Psoas muscle (tissue), 8 donors: ENCODE data around the gene SYT7. TPM values are rescaled to one million over a fixed set of nuclear protein-coding genes. Genes with fewer than 3 reads are reported as not detected.

ENCODE experiments used
- ATAC-seq, 4 donors: fragments of 200-7000 bp; cut with Tn5 transposase; one replicate each; pipeline ENCODE4 v1.9.1; 2020; ENCODE audit warnings: moderate library complexity in 3 of 4, mild to moderate bottlenecking in 2 of 4
- DNase-seq, 2 donors: peaks; one replicate each; pipeline ENCODE4 v3.0.0-alpha.2; 2020
- H3K27ac ChIP-seq: fragments of 200-600 bp; one replicate; pipeline ENCODE4 v1.8.0; 2022
- H3K27me3 ChIP-seq, 3 donors: fragments of 200-600 bp in 1 of 3; one replicate each; pipeline versions ENCODE4 v1.6.1 to v1.8.0; 2013 to 2022; ENCODE audit warnings: low read length in 2 of 3, mild to moderate bottlenecking in 2 of 3, moderate library complexity in 1 of 3; ENCODE audit not compliant: insufficient read depth in 3 of 3
- H3K36me3 ChIP-seq, 2 donors: fragments of 200-600 bp in 1 of 2; one replicate each; pipeline versions ENCODE4 v1.6.1 to v1.8.0; 2013 to 2022; ENCODE audit warnings: low read depth in 1 of 2, mild to moderate bottlenecking in 1 of 2, moderate library complexity in 1 of 2; ENCODE audit not compliant: insufficient read depth in 1 of 2
- H3K4me1 ChIP-seq: fragments of 200-600 bp; one replicate; pipeline ENCODE4 v1.8.0; 2022
- H3K4me3 ChIP-seq: fragments of 200-600 bp; one replicate; pipeline ENCODE4 v1.8.0; 2022; ENCODE audit warnings: mild to moderate bottlenecking
- H3K9me3 ChIP-seq: fragments of 200-600 bp; one replicate; pipeline ENCODE4 v1.8.0; 2022
- WGBS, 3 donors: extraction: QIAGEN DNeasy Blood & Tissue Kit; methylation state at CpG; one replicate each; pipeline versions ENCODE4 v1.1.6 to v1.1.7; 2013; 5-methylcytosine and 5-hydroxymethylcytosine counted together
- intact Hi-C, 2 donors: fragments of 100-400 bp; cut with DNase I; formaldehyde crosslinking; loops; one replicate each; pipeline versions ENCODE4 v1.11.0 to v1.14.2; 2022
- polyA plus RNA-seq, 3 donors: library from polyadenylated mRNA; stranded (reverse); fragments of 200-250 nt; gene quantifications; one replicate each; pipeline ENCODE4 v1.2.3, GENCODE V29; 2013
- total RNA-seq, 4 donors: library from RNA; stranded (reverse); fragmentation: NEBNext Ultra II Directional in 2 of 4; extraction: Animal tissue kit (Norgen Biotek cat#: 25700) in 2 of 4; gene quantifications; one replicate each; pipeline versions ENCODE4 v1.2.1 to v1.2.4, GENCODE V29; 2021 to 2023
- TF ChIP-seq, protein P1 (sequence below): fragments of 200-600 bp; IDR thresholded peaks from one replicate; pipeline ENCODE4 v1.8.0; 2022; ENCODE audit warnings: antibody characterized with exemption
- donor health status: healthy with polysubstance abuse.
- donor health status: DM: no; HTN: no; CAD: no; lungs with moderate emphysema.
- donor health status: Bipolar disorder and iron deficiency.
- donor health status: healthy.
- donor health status: DM: yes; HTN: yes; CAD: no.
- donor health status: DM: no; HTN: no; CAD: no.
- donor health status: DM: no; HTN: no; CAD: no.
- donor health status: DM: yes; HTN: yes; CAD: no.

The SYT7 gene
- total and polyA plus RNA-seq, 7 donors, result 0.96 to 3.5 (median 2.1) TPM

DNA sequence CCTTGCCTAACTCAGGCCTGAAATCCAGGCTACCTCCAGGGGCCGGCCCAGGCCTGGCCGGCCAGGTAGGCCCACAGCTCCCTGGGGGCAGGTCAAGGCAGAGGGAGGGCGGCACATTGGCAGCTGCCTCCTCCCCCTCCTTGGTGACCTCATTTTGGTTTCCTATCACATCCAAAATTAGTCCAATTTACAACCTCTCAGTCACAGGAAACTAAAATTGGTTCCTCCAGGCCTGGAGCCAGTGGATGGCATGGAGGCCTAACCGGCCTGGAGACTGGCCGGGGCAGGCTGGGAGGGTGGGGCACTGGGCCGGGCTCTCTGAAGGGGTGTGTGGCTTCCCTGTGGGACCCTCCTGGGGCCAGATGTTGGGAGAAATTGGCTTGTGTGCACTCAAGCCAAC lies 36.4 kb downstream of the SYT7 start:
- H3K27me3 ChIP-seq, result peaks cover 0 to 11% (median 2%) of the 10 kb centered on the region in 3 donors
- no peaks in the 10 kb centered on the region for H3K36me3 ChIP-seq
- intact Hi-C loops, result no loop called here
- TF ChIP-seq, protein P1, sequence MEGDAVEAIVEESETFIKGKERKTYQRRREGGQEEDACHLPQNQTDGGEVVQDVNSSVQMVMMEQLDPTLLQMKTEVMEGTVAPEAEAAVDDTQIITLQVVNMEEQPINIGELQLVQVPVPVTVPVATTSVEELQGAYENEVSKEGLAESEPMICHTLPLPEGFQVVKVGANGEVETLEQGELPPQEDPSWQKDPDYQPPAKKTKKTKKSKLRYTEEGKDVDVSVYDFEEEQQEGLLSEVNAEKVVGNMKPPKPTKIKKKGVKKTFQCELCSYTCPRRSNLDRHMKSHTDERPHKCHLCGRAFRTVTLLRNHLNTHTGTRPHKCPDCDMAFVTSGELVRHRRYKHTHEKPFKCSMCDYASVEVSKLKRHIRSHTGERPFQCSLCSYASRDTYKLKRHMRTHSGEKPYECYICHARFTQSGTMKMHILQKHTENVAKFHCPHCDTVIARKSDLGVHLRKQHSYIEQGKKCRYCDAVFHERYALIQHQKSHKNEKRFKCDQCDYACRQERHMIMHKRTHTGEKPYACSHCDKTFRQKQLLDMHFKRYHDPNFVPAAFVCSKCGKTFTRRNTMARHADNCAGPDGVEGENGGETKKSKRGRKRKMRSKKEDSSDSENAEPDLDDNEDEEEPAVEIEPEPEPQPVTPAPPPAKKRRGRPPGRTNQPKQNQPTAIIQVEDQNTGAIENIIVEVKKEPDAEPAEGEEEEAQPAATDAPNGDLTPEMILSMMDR, result no peak
- no peak overlapping the region for H3K27ac ChIP-seq
- 96 to 99% (median 98%) methylated on average over 6 of the region's 6 CpGs for WGBS, 3 donors
- ATAC-seq, result no peak
- no peak overlapping the region for H3K4me3 ChIP-seq
- no peaks in the 10 kb centered on the region for H3K9me3 ChIP-seq
- no peak for DNase-seq
- peaks cover 5% of the 10 kb centered on the region for H3K4me1 ChIP-seq

DNA sequence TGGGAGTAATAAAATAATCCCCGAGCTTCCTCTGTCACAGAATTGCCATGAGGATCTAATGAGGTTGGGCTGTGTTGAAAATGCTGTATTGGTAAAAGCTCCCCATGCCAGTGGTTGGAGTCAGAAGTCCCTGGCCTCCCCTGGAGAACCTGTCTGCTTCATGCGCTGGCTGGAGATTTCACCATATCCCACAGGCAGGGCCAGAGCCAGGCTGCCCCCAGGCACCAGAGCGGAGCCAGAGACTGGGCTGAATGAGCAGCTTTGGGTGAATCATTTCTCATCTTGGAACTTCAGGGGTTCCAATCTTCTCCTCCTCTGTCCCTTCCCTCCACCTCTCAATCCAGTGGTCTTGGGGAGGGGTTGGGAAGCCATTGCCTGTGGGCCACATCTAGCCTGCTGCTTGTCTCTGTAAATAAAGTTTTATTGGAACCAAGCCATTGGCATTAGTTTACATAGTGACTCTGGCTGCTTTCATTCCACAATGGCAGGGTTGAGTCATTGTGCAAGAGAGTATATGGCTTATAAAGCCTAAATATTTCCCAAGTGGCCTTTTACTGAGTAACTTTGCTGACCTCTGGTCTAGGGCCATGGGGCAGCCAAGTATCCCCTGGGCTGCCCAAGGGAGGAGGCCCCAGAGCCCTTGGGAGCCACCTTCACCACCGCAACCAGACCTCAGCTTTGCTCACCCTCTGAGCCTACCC lies 37.1 kb downstream of the SYT7 start:
- 95 to 100% (median 100%) methylated on average over 4 of the region's 4 CpGs for WGBS, 3 donors

DNA sequence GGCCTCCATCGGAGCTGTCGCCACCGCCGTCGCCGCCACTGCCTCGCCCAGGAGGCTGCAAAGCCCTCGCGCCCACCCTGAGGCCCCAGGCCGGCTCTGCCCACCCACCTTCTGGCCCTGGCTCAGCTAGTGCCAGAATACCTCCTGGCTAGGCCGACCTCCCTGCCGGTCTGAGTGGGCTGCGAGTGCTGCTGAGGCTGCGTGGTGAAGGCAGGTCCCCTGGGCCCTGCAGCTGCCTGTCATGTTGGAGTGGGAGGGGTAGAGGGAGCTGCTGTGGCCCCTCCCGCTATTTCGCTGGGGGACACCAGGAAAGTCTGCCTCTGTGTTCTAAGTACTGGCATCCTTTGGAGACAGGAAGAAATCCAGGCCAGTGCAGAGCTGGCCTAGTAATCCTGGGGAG lies 38.2 kb downstream of the SYT7 start:
- WGBS, 3 donors, result 76 to 81% (median 76%) methylated on average over 11 to 16 of the region's 16 CpGs
- ATAC-seq, result no peak
- intact Hi-C loops, result no loop called here

More for the DNA sequence above, 37.1 kb downstream of the SYT7 start:
- Histone ChIP-seq H3K36me3 (no peaks in the 10 kb centered on the region), H3K4me3 (no peak overlapping the region), H3K27me3 (peaks cover 0 to 11% (median 2%) of the 10 kb centered on the region in 3 donors), H3K27ac (no peak overlapping the region), H3K9me3 (no peaks in the 10 kb centered on the region), H3K4me1 (peaks cover 5% of the 10 kb centered on the region)
- TF ChIP-seq, protein P1, result no peak
- ATAC-seq (no peak), DNase-seq (no peak)
- intact Hi-C loops, result no loop called here

DNA sequence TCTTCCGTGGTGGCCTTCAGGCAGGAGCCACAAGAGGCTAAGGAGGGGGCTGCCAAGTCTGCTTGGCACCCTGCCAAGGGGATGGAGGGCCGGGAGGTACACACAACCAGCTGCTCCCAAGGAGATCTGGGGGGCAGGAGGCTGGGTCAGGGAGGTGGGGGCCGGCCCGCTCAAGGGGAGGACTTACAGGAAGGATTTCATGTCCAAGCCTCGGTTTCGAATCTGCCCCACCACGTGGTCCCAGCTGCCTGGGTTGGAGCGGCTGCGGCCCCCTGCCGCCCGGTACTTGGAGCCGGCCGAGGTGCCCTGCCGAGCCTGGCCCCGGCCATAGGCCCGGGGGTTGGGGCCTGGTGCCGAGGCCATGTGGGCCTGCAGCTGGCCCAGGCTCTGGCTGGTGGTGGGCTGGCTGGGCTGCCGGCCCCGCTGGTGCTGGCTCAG lies 38.8 kb downstream of the SYT7 start:
- H3K4me3 ChIP-seq, result no peak overlapping the region
- TF ChIP-seq, protein P1, result no peak
- no peaks in the 10 kb centered on the region for H3K36me3 ChIP-seq
- peaks cover 5% of the 10 kb centered on the region for H3K4me1 ChIP-seq
- WGBS, 3 donors, result 15 to 26% (median 22%) methylated on average over 16 to 19 of the region's 19 CpGs
- intact Hi-C loops, result no loop called here
- ATAC-seq, result no peak
- no peak overlapping the region for H3K27ac ChIP-seq
- DNase-seq, result no peak
- H3K27me3 ChIP-seq, result peaks cover 0 to 11% (median 0%) of the 10 kb centered on the region in 3 donors
- no peaks in the 10 kb centered on the region for H3K9me3 ChIP-seq

More for the DNA sequence above, 38.2 kb downstream of the SYT7 start:
- no peak overlapping the region for H3K27ac ChIP-seq
- no peaks in the 10 kb centered on the region for H3K36me3 ChIP-seq
- H3K4me1 ChIP-seq, result peaks cover 5% of the 10 kb centered on the region
- no peak overlapping the region for H3K4me3 ChIP-seq
- H3K9me3 ChIP-seq, result no peaks in the 10 kb centered on the region
- H3K27me3 ChIP-seq, result peaks cover 0 to 11% (median 2%) of the 10 kb centered on the region in 3 donors
- no peak for DNase-seq
- TF ChIP-seq, protein P1, result no peak
